Caco-2 (cell line): Measurements from ENCODE around the gene PTPA. TPM values are rescaled to one million over a fixed set of nuclear protein-coding genes. Genes with fewer than 3 reads are reported as not detected.
"Not testable (repeated sequence)": the region's sequence is repeated elsewhere in the genome, so short reads cannot be mapped to it uniquely, and the experiment has no call there.

ENCODE experiments used
- BruUV-seq: library from RNA; stranded (reverse); fragments of 400-500 nt; replicated peaks from 2 replicates; lab custom pipeline; 2021; lab: Mats Ljungman, UMichigan
- CTCF ChIA-PET: fragments of 300-600 bp; sonication (Branson Sonifier 250); formaldehyde crosslinking; loops from one replicate; lab custom pipeline; 2022; ENCODE audit warnings: antibody characterized with exemption; lab: Charles Lee
- POLR2A ChIA-PET: fragments of 300-600 bp; sonication (Branson Sonifier 250); formaldehyde crosslinking; loops from one replicate; lab custom pipeline; 2022; ENCODE audit warnings: antibody characterized with exemption; lab: Charles Lee
- DNase-seq, 2 experiments: peaks; one replicate each; pipeline versions ENCODE4 v3.0.0 to v3.0.0-alpha.2; 2020 to 2022
- H3K27me3 ChIP-seq: replicated peaks from 2 replicates; pipeline ENCODE4 v1.6.0; 2011; ENCODE audit warnings: low read length; ENCODE audit not compliant: control insufficient read depth, insufficient read depth
- H3K36me3 ChIP-seq: 2 replicates; pipeline ENCODE4 v1.5.1; 2011; ENCODE audit warnings: low read length; ENCODE audit not compliant: control insufficient read depth, insufficient read depth
- H3K4me1 ChIP-seq: fragments of 250-450 bp; sonication (Bioruptor Pico); 2 replicates; pipeline ENCODE4 v1.5.1; 2020; ENCODE audit warnings: mild to moderate bottlenecking
- H3K4me3 ChIP-seq: 2 replicates; pipeline ENCODE4 v1.5.1; 2011; ENCODE audit warnings: low read depth, mild to moderate bottlenecking, control low read depth, low read length
- H3K9me3 ChIP-seq: fragments of 250-450 bp; sonication (Bioruptor Pico); 2 replicates; pipeline ENCODE4 v1.5.1; 2020; ENCODE audit warnings: mild to moderate bottlenecking, moderate library complexity
- H3K27ac Mint-ChIP-seq: one replicate; pipeline ENCODE4 v1.8.0; 2022; ENCODE audit warnings: mixed read lengths; ENCODE audit not compliant: unreplicated experiment
- H3K27me3 Mint-ChIP-seq: one replicate; pipeline ENCODE4 v1.8.0; 2022; ENCODE audit warnings: mixed read lengths; ENCODE audit not compliant: insufficient read depth, unreplicated experiment
- H3K36me3 Mint-ChIP-seq: one replicate; pipeline ENCODE4 v1.8.0; 2022; ENCODE audit warnings: mild to moderate bottlenecking, mixed read lengths; ENCODE audit not compliant: insufficient read depth, unreplicated experiment
- H3K4me1 Mint-ChIP-seq: one replicate; pipeline ENCODE4 v1.8.0; 2022; ENCODE audit warnings: low read depth, mixed read lengths; ENCODE audit not compliant: unreplicated experiment
- H3K4me3 Mint-ChIP-seq: one replicate; pipeline ENCODE4 v1.8.0; 2022; ENCODE audit warnings: mild to moderate bottlenecking, moderate library complexity, mixed read lengths; ENCODE audit not compliant: unreplicated experiment
- H3K9me3 Mint-ChIP-seq: one replicate; pipeline ENCODE4 v1.8.0; 2022; ENCODE audit warnings: mixed read lengths; ENCODE audit not compliant: unreplicated experiment
- intact Hi-C: fragments of 100-400 bp; cut with micrococcal nuclease; formaldehyde crosslinking; loops from one replicate; pipeline ENCODE4 v1.10.0; 2022; ENCODE audit not compliant: unreplicated experiment
- total RNA-seq: library from RNA; stranded (reverse); gene quantifications from 2 replicates; pipeline ENCODE4 v1.2.3, GENCODE V29; 2022
- TF ChIP-seq, protein P1 (sequence below), 2 experiments: fragments of 200-600 bp in 1 of 2; IDR thresholded peaks; 1 replicate in 1 of 2; 2 replicates in 1 of 2; pipeline versions ENCODE4 v1.5.1 to v1.8.0; 2011 to 2022; ENCODE audit warnings: antibody characterized with exemption in 1 of 2, control low read depth in 1 of 2, inconsistent platforms in 1 of 2, low read depth in 1 of 2, low read length in 1 of 2, mild to moderate bottlenecking in 1 of 2, moderate library complexity in 1 of 2; ENCODE audit not compliant: insufficient read depth in 1 of 2, severe bottlenecking in 1 of 2, unreplicated experiment in 1 of 2

Gene PTPA
- total RNA-seq, 1 experiment from 2014 or later = 100 TPM

DNA sequence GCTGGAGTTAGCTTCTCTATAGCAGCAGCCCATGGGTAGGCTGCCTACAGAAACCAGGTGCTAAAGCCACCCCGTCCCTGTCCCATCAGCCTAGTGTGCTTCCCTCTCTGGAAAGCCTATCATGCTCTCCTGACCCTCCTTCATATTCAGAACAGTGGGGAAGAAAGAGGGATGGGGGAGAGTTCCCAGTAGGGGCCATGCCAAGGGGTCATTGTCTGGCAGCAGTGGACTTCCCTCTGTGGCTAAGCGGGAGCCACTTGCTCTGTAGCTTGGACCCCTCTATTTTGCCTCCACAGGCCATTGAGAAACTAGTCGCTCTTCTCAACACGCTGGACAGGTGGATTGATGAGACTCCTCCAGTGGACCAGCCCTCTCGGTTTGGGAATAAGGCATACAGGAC, 17.5 kb downstream of the PTPA start:
- Histone ChIP-seq H3K36me3 (peaks cover 3% of the 10 kb centered on the region), H3K27me3 (no peaks in the 10 kb centered on the region), H3K9me3 (no peaks in the 10 kb centered on the region), H3K4me1 (no peaks in the 10 kb centered on the region), H3K4me3 (no peak overlapping the region)
- no peaks in the 10 kb centered on the region for H3K4me1 Mint-ChIP-seq
- TF ChIP-seq, protein P1, sequence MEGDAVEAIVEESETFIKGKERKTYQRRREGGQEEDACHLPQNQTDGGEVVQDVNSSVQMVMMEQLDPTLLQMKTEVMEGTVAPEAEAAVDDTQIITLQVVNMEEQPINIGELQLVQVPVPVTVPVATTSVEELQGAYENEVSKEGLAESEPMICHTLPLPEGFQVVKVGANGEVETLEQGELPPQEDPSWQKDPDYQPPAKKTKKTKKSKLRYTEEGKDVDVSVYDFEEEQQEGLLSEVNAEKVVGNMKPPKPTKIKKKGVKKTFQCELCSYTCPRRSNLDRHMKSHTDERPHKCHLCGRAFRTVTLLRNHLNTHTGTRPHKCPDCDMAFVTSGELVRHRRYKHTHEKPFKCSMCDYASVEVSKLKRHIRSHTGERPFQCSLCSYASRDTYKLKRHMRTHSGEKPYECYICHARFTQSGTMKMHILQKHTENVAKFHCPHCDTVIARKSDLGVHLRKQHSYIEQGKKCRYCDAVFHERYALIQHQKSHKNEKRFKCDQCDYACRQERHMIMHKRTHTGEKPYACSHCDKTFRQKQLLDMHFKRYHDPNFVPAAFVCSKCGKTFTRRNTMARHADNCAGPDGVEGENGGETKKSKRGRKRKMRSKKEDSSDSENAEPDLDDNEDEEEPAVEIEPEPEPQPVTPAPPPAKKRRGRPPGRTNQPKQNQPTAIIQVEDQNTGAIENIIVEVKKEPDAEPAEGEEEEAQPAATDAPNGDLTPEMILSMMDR (IDR thresholded peaks at IDR 0.05; ENCODE audit: insufficient read depth in 1 of 2, low read depth in 1 of 2, low read length in 1 of 2, severe bottlenecking in 1 of 2, unreplicated experiment in 1 of 2) = no peak
- no peaks in the 10 kb centered on the region for H3K9me3 Mint-ChIP-seq
- no peak overlapping the region for H3K4me3 Mint-ChIP-seq
- POLR2A ChIA-PET = interaction anchor here (0.7 kb wide), 1 partner anchor 21 kb away, joined by 6 read pairs; no protein-coding TSS in a partner anchor
- peaks cover 44% of the 10 kb centered on the region for H3K36me3 Mint-ChIP-seq
- DNase-seq = no peak
- BruUV-seq = no TSS peak
- no peak overlapping the region for H3K27ac Mint-ChIP-seq
- H3K27me3 Mint-ChIP-seq = no peaks in the 10 kb centered on the region
- intact Hi-C loops = no loop called here
- CTCF ChIA-PET = no interaction called here

- POLR2A ChIA-PET, H3K4me3 Mint-ChIP-seq, DNase-seq, H3K27me3 ChIP-seq, H3K27ac Mint-ChIP-seq, H3K4me1 ChIP-seq, H3K4me1 Mint-ChIP-seq, H3K27me3 Mint-ChIP-seq, H3K9me3 ChIP-seq, H3K9me3 Mint-ChIP-seq, H3K36me3 ChIP-seq, BruUV-seq, H3K4me3 ChIP-seq, intact Hi-C loops: not testable (repeated sequence)
- H3K36me3 Mint-ChIP-seq = peaks cover 37% of the 10 kb centered on the region
- CTCF ChIA-PET = interaction anchor here (0.7 kb wide), 1 partner anchor 9 kb away, joined by 3 read pairs; no protein-coding TSS in a partner anchor
Measured at GRCh38 chr9:129130271-129130670, 19.1 kb downstream of the PTPA start.

- Mint-ChIP-seq H3K9me3 (no peaks in the 10 kb centered on the region), H3K4me3 (no peak overlapping the region), H3K27ac (no peak overlapping the region), H3K4me1 (no peaks in the 10 kb centered on the region), H3K36me3 (peaks cover 37% of the 10 kb centered on the region), H3K27me3 (no peaks in the 10 kb centered on the region)
- peaks cover 3% of the 10 kb centered on the region for H3K36me3 ChIP-seq
- intact Hi-C loops = no loop called here
- TF ChIP-seq, protein P1 (IDR thresholded peaks at IDR 0.05; ENCODE audit: insufficient read depth in 1 of 2, low read depth in 1 of 2, low read length in 1 of 2, severe bottlenecking in 1 of 2, unreplicated experiment in 1 of 2) = no peak
- H3K4me1 ChIP-seq = no peaks in the 10 kb centered on the region
- BruUV-seq = no TSS peak
- H3K9me3 ChIP-seq = no peaks in the 10 kb centered on the region
- no peak overlapping the region for H3K4me3 ChIP-seq
- no peak for DNase-seq
- H3K27me3 ChIP-seq = no peaks in the 10 kb centered on the region
- CTCF ChIA-PET = interaction anchor here (0.7 kb wide), 1 partner anchor 12 kb away, joined by 3 read pairs; no protein-coding TSS in a partner anchor
- POLR2A ChIA-PET = no interaction called here
Measured at GRCh38 chr9:129130791-129131190, 19.6 kb downstream of the PTPA start.
